Vagina (tissue), 2 donors: ENCODE measurements around the gene ZNF785. TPM values are rescaled to one million over a fixed set of nuclear protein-coding genes. Genes with fewer than 3 reads are reported as not detected.

Source experiments
- DNase-seq, 2 donors: peaks; one replicate each; pipeline ENCODE4 v3.0.0-alpha.2; 2017; ENCODE audit errors: extremely low spot score in 2 of 2
- H3K27ac ChIP-seq: fragments of 200-600 bp; sonication (generic); one replicate; pipeline ENCODE4 v1.5.1; 2019
- H3K27me3 ChIP-seq: fragments of 200-600 bp; sonication (generic); one replicate; pipeline ENCODE4 v1.5.1; 2019
- H3K36me3 ChIP-seq, 2 donors: fragments of 200-600 bp; sonication (generic); one replicate each; pipeline ENCODE4 v1.5.1; 2017 to 2019
- H3K4me1 ChIP-seq: fragments of 200-600 bp; sonication (generic); one replicate; pipeline ENCODE4 v1.5.1; 2019
- H3K4me3 ChIP-seq, 2 donors: fragments of 200-600 bp; sonication (generic); 1 replicate in 1 of 2; 2 replicates in 1 of 2; pipeline ENCODE4 v1.5.1; 2016 to 2019
- H3K9me3 ChIP-seq: fragments of 200-600 bp; sonication (generic); one replicate; pipeline ENCODE4 v1.5.1; 2019
- POLR2A ChIP-seq, 2 donors: fragments of 450-650 bp; IDR thresholded peaks; one replicate each; pipeline ENCODE4 v1.6.1; 2017; ENCODE audit warnings: antibody characterized with exemption in 2 of 2, mild to moderate bottlenecking in 2 of 2, moderate library complexity in 2 of 2
- POLR2AphosphoS5 ChIP-seq, 2 donors: sonication (generic); formaldehyde crosslinking; IDR thresholded peaks; one replicate each; pipeline ENCODE4 v1.9.0; 2017; ENCODE audit warnings: antibody characterized with exemption in 2 of 2, mild to moderate bottlenecking in 2 of 2, low read depth in 1 of 2; ENCODE audit not compliant: insufficient read depth in 1 of 2
- intact Hi-C: fragments of 100-400 bp; cut with DNase I; formaldehyde crosslinking; loops from one replicate; pipeline ENCODE4 v1.15.1; 2023
- total RNA-seq: library from RNA; depleted of rRNA; stranded (reverse); fragments of >200 nt; gene quantifications from one replicate; pipeline ENCODE4 v1.2.3, GENCODE V29; 2016
- TF ChIP-seq, protein P1 (sequence below), 3 experiments: fragments of 450-650 bp in 2 of 3; fragments of 200-600 bp in 1 of 3; sonication (generic) in 1 of 3; IDR thresholded peaks; one replicate each; pipeline ENCODE4 v1.5.1; 2017 to 2019; ENCODE audit warnings: antibody characterized with exemption in 3 of 3, mild to moderate bottlenecking in 2 of 3, moderate library complexity in 2 of 3

ZNF785 gene
- total RNA-seq, 1 donor from 2014 or later = 21.6 TPM

DNA sequence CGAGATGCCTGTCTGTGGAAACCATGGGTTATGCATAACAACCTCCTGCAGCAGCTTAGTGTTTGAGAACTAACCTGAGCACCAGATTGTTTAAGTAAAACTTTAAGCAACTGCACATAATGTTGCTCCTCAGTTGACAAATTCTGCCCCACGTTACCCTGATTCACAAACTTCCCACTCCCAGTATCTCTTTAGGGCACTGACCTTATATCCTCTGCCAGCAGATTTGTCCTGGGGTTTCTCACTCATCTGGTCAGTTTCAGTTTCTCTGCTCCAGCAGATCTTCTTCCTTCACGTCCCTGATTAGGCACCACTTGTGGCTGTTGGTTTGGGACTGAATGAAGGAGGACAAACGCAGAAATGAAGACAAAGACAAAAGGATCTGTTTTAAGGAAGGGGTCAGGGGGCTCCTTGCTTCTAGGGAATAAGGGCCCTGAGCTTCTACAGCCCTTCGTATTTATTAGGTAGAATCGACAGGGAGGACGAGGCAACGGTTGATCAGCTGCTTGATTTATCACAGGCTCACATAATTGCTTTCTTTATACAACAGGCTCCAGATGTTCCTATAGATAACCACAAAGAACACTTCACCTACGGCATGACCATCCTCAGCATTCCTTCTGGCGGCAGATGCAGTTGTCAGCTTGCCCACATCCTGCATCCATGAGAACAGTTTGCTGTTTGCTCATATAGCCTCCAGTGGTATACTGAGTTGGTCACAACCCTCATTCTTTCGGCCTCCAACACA lies 38.2 kb upstream of the ZNF785 start:
- Histone ChIP-seq H3K4me1 (no peaks in the 10 kb centered on the region), H3K9me3 (no peaks in the 10 kb centered on the region), H3K36me3 (no peaks in the 10 kb centered on the region), H3K27me3 (no peaks in the 10 kb centered on the region), H3K27ac (no peak overlapping the region), H3K4me3 (no peak overlapping the region)
- no peak for DNase-seq
- TF ChIP-seq POLR2AphosphoS5 (IDR thresholded peaks at IDR 0.05; ENCODE audit: insufficient read depth in 1 of 2, low read depth in 1 of 2) = no peak
- TF ChIP-seq POLR2A (IDR thresholded peaks at IDR 0.05) = no peak
- TF ChIP-seq, protein P1, sequence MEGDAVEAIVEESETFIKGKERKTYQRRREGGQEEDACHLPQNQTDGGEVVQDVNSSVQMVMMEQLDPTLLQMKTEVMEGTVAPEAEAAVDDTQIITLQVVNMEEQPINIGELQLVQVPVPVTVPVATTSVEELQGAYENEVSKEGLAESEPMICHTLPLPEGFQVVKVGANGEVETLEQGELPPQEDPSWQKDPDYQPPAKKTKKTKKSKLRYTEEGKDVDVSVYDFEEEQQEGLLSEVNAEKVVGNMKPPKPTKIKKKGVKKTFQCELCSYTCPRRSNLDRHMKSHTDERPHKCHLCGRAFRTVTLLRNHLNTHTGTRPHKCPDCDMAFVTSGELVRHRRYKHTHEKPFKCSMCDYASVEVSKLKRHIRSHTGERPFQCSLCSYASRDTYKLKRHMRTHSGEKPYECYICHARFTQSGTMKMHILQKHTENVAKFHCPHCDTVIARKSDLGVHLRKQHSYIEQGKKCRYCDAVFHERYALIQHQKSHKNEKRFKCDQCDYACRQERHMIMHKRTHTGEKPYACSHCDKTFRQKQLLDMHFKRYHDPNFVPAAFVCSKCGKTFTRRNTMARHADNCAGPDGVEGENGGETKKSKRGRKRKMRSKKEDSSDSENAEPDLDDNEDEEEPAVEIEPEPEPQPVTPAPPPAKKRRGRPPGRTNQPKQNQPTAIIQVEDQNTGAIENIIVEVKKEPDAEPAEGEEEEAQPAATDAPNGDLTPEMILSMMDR (IDR thresholded peaks at IDR 0.05) = no peak
- intact Hi-C loops = no loop called here

DNA sequence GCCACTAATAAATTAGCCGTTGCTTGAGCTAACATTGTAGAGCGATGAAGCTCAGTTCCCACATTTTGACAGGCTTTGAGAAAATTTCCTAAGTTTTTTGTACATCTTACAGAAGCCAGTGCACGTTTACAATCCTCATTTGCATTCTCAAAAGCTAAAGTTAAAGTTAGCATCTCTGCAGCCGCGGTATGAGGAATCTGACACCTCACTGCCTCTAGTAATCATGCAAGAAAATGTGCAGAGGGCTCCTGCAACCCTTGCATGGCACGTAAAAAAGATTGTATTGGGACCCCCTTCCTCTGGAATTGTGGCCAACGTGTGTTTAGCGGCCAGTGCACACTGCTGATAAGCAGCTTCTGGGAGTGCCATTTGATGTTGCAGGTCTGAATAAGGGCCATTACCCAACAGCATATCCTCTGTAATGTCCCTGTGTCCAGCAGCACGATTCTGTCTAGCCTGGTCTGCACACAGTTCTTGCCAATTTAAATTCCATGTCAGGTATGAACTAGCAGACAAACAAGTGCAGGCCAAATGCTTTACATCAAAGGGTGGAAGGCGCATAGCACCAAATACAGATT lies 37.0 kb upstream of the ZNF785 start:
- DNase-seq = no peak
- no peaks in the 10 kb centered on the region for H3K9me3 ChIP-seq
- TF ChIP-seq POLR2AphosphoS5 (IDR thresholded peaks at IDR 0.05; ENCODE audit: insufficient read depth in 1 of 2, low read depth in 1 of 2) (no peak), POLR2A (IDR thresholded peaks at IDR 0.05) (no peak)
- TF ChIP-seq, protein P1 (IDR thresholded peaks at IDR 0.05) = no peak
- H3K27ac ChIP-seq = no peak overlapping the region
- intact Hi-C loops = no loop called here
- H3K4me1 ChIP-seq = no peaks in the 10 kb centered on the region
- H3K27me3 ChIP-seq = no peaks in the 10 kb centered on the region
- H3K36me3 ChIP-seq = no peaks in the 10 kb centered on the region
- H3K4me3 ChIP-seq = no peak overlapping the region

DNA sequence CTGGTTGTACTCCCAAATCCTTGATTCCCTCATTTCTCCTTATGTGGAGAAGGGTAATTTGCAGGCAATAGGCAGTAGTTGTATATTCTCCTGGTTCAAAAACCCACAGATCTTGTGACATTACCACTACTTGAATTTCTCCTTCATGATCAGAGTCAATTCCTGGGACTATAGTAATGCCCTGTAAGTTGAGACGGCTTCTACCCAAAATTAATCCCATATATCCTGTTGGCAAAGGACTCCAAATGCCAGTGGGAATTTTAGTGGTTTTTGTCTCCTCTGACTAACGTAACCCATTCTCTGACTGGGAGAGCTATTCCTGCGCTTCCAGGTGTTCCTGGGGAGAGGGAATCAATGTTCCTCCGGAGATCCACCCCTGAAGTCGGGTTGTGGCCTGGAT lies 36.3 kb upstream of the ZNF785 start:
- Histone ChIP-seq H3K4me3 (no peak overlapping the region), H3K4me1 (no peaks in the 10 kb centered on the region), H3K36me3 (no peaks in the 10 kb centered on the region), H3K9me3 (no peaks in the 10 kb centered on the region), H3K27ac (no peak overlapping the region), H3K27me3 (no peaks in the 10 kb centered on the region)
- intact Hi-C loops = no loop called here
- DNase-seq = no peak
- TF ChIP-seq, protein P1 (IDR thresholded peaks at IDR 0.05) = no peak
- TF ChIP-seq POLR2AphosphoS5 (IDR thresholded peaks at IDR 0.05; ENCODE audit: insufficient read depth in 1 of 2, low read depth in 1 of 2) = no peak
- no peak for TF ChIP-seq POLR2A (IDR thresholded peaks at IDR 0.05)

DNA sequence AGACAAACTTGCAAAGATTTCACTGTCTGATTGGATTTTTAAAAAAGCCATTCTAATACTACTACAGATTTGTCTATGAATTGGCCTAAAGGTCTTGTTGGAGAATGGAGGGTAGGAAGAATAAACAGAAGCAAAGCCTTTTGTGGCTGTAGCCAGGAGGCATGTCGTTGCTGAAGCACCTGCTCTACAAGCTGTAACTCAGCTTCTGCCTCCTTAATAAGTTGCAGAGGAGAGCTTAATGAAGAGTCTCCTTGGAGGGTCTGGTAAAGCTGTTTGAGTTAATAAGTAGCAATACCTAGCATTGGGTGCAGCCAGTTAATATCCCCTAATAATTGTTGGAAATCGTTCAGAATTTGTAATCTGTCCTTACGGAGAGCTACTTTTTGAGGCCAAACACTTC lies 34.7 kb upstream of the ZNF785 start:
- Histone ChIP-seq H3K36me3 (no peaks in the 10 kb centered on the region), H3K4me3 (no peak overlapping the region), H3K27ac (no peak overlapping the region), H3K27me3 (no peaks in the 10 kb centered on the region), H3K9me3 (no peaks in the 10 kb centered on the region), H3K4me1 (no peaks in the 10 kb centered on the region)
- TF ChIP-seq, protein P1 (IDR thresholded peaks at IDR 0.05) = no peak
- no peak for TF ChIP-seq POLR2AphosphoS5 (IDR thresholded peaks at IDR 0.05; ENCODE audit: insufficient read depth in 1 of 2, low read depth in 1 of 2)
- TF ChIP-seq POLR2A (IDR thresholded peaks at IDR 0.05) = no peak
- DNase-seq = no peak
- intact Hi-C loops = no loop called here

DNA sequence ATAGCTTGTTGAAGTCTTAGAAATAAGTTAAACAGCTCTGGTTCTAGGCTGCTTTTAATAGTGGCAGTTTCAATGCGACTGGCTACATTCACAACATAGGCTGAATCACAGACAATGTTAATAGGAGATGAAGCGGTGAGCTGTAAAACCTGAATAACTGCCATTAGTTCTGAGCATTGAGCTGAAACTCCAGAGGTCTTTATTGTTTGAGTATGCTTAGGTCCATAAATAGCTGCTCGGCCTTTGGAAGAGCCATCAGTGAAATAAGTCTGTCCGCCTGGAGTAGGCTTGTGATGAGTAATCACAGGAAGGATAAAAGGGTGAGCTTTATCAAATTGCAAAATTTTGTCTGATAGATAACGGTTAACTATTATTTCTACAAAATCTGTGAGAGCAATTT lies 34.1 kb upstream of the ZNF785 start:
- no peak for TF ChIP-seq POLR2A (IDR thresholded peaks at IDR 0.05)
- no peak for TF ChIP-seq POLR2AphosphoS5 (IDR thresholded peaks at IDR 0.05; ENCODE audit: insufficient read depth in 1 of 2, low read depth in 1 of 2)
- TF ChIP-seq, protein P1 (IDR thresholded peaks at IDR 0.05) = no peak
- Histone ChIP-seq H3K27ac (no peak overlapping the region), H3K4me1 (no peaks in the 10 kb centered on the region), H3K27me3 (no peaks in the 10 kb centered on the region), H3K9me3 (no peaks in the 10 kb centered on the region), H3K36me3 (no peaks in the 10 kb centered on the region), H3K4me3 (no peak overlapping the region)
- no peak for DNase-seq
- intact Hi-C loops = no loop called here
